OCI-LY3 (cell line): ENCODE results near the gene RPL18.

ENCODE experiments used
- EZH2phosphoT487 ChIP-seq: fragments of 200-600 bp; shearing (Covaris generic); IDR thresholded peaks from 2 replicates; pipeline ENCODE4 v1.6.1; 2018; ENCODE audit warnings: antibody characterized with exemption, mixed run types, low read depth
- TF ChIP-seq, protein P1 (sequence below): fragments of 200-600, 300-600 bp; sonication (generic); IDR thresholded peaks from 2 replicates; pipeline ENCODE4 v1.5.1; 2014; ENCODE audit warnings: antibody characterized with exemption, low read length, low read depth

DNA sequence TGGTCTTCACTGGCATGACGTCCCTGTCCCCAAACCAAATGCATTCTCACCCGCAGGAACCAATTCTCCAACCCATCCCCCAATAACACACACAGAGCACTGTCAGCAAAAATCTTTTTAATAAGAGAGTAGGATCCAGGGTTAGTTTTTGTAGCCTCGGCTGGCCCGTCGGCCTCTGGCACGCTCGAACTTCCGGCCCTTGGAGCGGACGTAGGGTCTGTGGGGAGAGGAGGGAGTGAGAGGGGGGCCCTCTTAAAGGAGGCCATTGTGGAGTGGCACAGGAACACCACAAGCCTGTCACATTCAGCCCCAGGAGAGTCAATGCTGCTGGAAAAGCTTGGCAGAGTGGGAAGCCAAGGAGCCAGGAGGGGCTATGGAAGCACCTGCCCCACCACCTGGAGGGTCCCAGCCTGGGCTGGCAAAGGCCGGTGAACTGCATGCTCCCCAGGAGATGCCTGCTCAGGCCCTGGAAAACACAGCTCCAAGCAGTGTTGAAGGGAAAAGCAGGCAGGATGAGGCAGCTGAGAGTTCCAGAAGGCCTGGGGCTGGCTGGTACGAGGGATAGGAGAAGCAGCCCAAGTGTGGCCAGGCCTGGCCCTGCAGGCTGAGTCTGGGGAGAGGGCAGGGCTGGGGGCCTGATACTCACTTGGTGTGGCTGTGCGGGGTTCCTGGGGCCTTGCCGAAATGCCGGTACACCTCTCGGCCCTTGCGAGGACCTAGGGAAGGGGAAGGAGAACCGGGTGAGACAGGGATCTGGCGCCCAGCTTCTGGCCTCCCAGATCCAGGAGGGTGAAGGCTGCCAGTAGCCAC is 3.5 kb downstream of the RPL18 start:
- TF ChIP-seq, protein P1, sequence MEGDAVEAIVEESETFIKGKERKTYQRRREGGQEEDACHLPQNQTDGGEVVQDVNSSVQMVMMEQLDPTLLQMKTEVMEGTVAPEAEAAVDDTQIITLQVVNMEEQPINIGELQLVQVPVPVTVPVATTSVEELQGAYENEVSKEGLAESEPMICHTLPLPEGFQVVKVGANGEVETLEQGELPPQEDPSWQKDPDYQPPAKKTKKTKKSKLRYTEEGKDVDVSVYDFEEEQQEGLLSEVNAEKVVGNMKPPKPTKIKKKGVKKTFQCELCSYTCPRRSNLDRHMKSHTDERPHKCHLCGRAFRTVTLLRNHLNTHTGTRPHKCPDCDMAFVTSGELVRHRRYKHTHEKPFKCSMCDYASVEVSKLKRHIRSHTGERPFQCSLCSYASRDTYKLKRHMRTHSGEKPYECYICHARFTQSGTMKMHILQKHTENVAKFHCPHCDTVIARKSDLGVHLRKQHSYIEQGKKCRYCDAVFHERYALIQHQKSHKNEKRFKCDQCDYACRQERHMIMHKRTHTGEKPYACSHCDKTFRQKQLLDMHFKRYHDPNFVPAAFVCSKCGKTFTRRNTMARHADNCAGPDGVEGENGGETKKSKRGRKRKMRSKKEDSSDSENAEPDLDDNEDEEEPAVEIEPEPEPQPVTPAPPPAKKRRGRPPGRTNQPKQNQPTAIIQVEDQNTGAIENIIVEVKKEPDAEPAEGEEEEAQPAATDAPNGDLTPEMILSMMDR, result no peak
- TF ChIP-seq EZH2phosphoT487, result no peak
